Common myeloid progenitor, CD34-positive (primary cell): ENCODE measurements around the gene OR10A3.

Experiments
- CTCF ChIA-PET: fragments of 350-600 bp; sonication (Branson Sonifier 250); formaldehyde crosslinking; loops from one replicate; lab custom pipeline; 2021; ENCODE audit warnings: antibody characterized with exemption; lab: Charles Lee
- POLR2A ChIA-PET: fragments of 350-600 bp; sonication (Branson Sonifier 250); formaldehyde crosslinking; loops from one replicate; lab custom pipeline; 2021; ENCODE audit warnings: antibody characterized with exemption; lab: Charles Lee
- DNase-seq, 3 donors: peaks; one replicate each; pipeline versions ENCODE4 v3.0.0 to v3.0.0-alpha.2; 2013
- H3K27ac ChIP-seq, 2 experiments: 1 replicate in 1 of 2; 2 replicates in 1 of 2; pipeline ENCODE4 v1.7.0; 2013; ENCODE audit warnings: inconsistent platforms in 2 of 2, low read length in 2 of 2, mild to moderate bottlenecking in 2 of 2, low read depth in 1 of 2, moderate library complexity in 1 of 2; ENCODE audit not compliant: severe bottlenecking in 2 of 2, insufficient read depth in 1 of 2, poor library complexity in 1 of 2
- H3K27me3 ChIP-seq, 5 experiments: replicated peaks in 2 of 5; 1 replicate in 3 of 5; 2 replicates in 2 of 5; pipeline versions ENCODE4 v1.6.1 to v1.7.0; 2013; ENCODE audit warnings: low read length in 4 of 5, mild to moderate bottlenecking in 2 of 5, moderate library complexity in 2 of 5, inconsistent platforms in 1 of 5; ENCODE audit not compliant: insufficient read depth in 5 of 5, control insufficient read depth in 4 of 5
- H3K36me3 ChIP-seq, 4 experiments: 1 replicate in 2 of 4; 2 replicates in 2 of 4; pipeline versions ENCODE4 v1.6.1 to v1.7.0; 2013; ENCODE audit warnings: low read length in 3 of 4, control low read depth in 1 of 4, mild to moderate bottlenecking in 1 of 4; ENCODE audit not compliant: control insufficient read depth in 4 of 4, insufficient read depth in 4 of 4
- H3K4me1 ChIP-seq, 4 experiments: 1 replicate in 3 of 4; 2 replicates in 1 of 4; pipeline versions ENCODE4 v1.6.1 to v1.7.1; 2013; ENCODE audit warnings: low read length in 3 of 4, mild to moderate bottlenecking in 3 of 4, control low read depth in 1 of 4, inconsistent platforms in 1 of 4, moderate library complexity in 1 of 4; ENCODE audit not compliant: control insufficient read depth in 4 of 4, insufficient read depth in 4 of 4; ENCODE audit errors: control extremely low read depth in 1 of 4
- H3K4me3 ChIP-seq, 7 experiments: 1 replicate in 4 of 7; 2 replicates in 3 of 7; pipeline versions ENCODE4 v1.5.1 to v1.7.0; 2013; ENCODE audit warnings: mild to moderate bottlenecking in 7 of 7, low read length in 6 of 7, moderate library complexity in 6 of 7, inconsistent platforms in 2 of 7, low read depth in 2 of 7, control low read depth in 1 of 7; ENCODE audit not compliant: insufficient read depth in 4 of 7, control insufficient read depth in 1 of 7; ENCODE audit errors: extremely low read depth in 1 of 7
- H3K9me3 ChIP-seq, 5 experiments: 1 replicate in 4 of 5; 2 replicates in 1 of 5; pipeline versions ENCODE4 v1.6.1 to v1.7.1; 2013; ENCODE audit warnings: low read length in 4 of 5, mild to moderate bottlenecking in 2 of 5, inconsistent platforms in 1 of 5, low read depth in 1 of 5, moderate library complexity in 1 of 5; ENCODE audit not compliant: control insufficient read depth in 4 of 5, insufficient read depth in 2 of 5; ENCODE audit errors: control extremely low read depth in 1 of 5
- WGBS: methylation state at CpG from one replicate; pipeline ENCODE4 v1.1.5; 2013; ENCODE audit not compliant: insufficient coverage; 5-methylcytosine and 5-hydroxymethylcytosine counted together

Gene OR10A3

DNA sequence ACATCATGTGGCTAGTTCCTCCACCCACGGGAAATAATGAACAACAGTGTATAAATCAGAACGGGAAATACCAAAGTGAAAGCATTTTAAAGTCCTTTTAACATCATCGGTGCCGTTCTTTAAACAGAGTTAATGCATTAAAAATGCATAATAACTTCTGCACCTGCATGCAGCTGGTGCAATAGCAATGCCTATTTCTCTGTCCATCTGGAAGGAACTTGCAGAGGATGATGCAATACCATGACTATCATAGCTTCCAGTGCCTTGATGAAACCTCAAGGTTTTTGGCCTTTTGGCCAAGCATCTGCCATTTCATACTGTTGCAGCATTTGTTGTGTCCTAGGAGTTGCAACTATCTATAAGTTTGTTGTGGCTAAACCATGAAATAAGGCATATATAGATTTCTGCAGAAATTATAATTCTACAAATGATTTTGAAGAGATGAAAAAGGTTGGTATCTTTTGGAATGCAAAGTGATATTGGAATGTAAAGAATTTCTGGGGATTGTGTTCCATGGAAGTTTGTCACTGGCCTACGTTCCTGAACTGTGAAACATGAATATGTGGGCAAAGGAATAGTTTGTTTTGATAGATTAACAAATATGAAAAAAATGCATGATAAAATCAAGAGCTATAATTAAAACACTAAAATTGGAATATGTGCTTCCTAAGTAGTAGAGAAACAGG is 35.9 kb upstream of the OR10A3 start:
- Histone ChIP-seq H3K27ac (no peak overlapping the region), H3K36me3 (no peaks in the 10 kb centered on the region), H3K4me1 (no peaks in the 10 kb centered on the region), H3K9me3 (no peaks in the 10 kb centered on the region), H3K27me3 (no peaks in the 10 kb centered on the region), H3K4me3 (no peak overlapping the region)
- POLR2A ChIA-PET, result no interaction called here
- WGBS, result 90% methylated on average over 4 of the region's 5 CpGs
- no peak for DNase-seq
- CTCF ChIA-PET, result interaction anchor here (0.9 kb wide), 1 partner anchor 9 kb away, joined by 3 read pairs; no protein-coding TSS in a partner anchor

GRCh38 chr11:7974668-7975067 is 33.2 kb upstream of the OR10A3 start:
- WGBS, result 92% methylated on average over 2 of the region's 2 CpGs

GRCh38 chr11:7973011-7973410 is 31.5 kb upstream of the OR10A3 start:
- H3K36me3 ChIP-seq, result no peaks in the 10 kb centered on the region
- H3K4me1 ChIP-seq, result no peaks in the 10 kb centered on the region
- ChIA-PET POLR2A (no interaction called here), CTCF (no interaction called here)
- no peaks in the 10 kb centered on the region for H3K9me3 ChIP-seq
- no peak overlapping the region for H3K4me3 ChIP-seq
- no peak for DNase-seq
- peaks cover 0 to 5% (median 0%) of the 10 kb centered on the region in 5 experiments for H3K27me3 ChIP-seq
- H3K27ac ChIP-seq, result no peak overlapping the region
- 83% methylated on average over 2 of the region's 5 CpGs for WGBS

More at GRCh38 chr11:7974668-7975067, 33.2 kb upstream of the OR10A3 start:
- no peaks in the 10 kb centered on the region for H3K4me1 ChIP-seq
- H3K27me3 ChIP-seq, result peaks cover 0 to 5% (median 0%) of the 10 kb centered on the region in 5 experiments
- no peak overlapping the region for H3K27ac ChIP-seq
- no peaks in the 10 kb centered on the region for H3K9me3 ChIP-seq
- no peak for DNase-seq
- ChIA-PET POLR2A (no interaction called here), CTCF (interaction anchor here (0.9 to 2.6 kb wide), 2 partner anchors 12 to 878 kb away, joined by 3 to 8 read pairs; partner anchors contain the start of gene EIF3F)
- H3K36me3 ChIP-seq, result no peaks in the 10 kb centered on the region
- H3K4me3 ChIP-seq, result no peak overlapping the region

GRCh38 chr11:7971846-7972245 is 30.3 kb upstream of the OR10A3 start:
- Histone ChIP-seq H3K9me3 (no peaks in the 10 kb centered on the region), H3K27ac (no peak overlapping the region), H3K4me3 (no peak overlapping the region), H3K36me3 (no peaks in the 10 kb centered on the region), H3K27me3 (peaks cover 0 to 5% (median 4%) of the 10 kb centered on the region in 5 experiments), H3K4me1 (no peaks in the 10 kb centered on the region)
- POLR2A ChIA-PET, result no interaction called here
- CTCF ChIA-PET, result no interaction called here
- DNase-seq, result no peak

DNA sequence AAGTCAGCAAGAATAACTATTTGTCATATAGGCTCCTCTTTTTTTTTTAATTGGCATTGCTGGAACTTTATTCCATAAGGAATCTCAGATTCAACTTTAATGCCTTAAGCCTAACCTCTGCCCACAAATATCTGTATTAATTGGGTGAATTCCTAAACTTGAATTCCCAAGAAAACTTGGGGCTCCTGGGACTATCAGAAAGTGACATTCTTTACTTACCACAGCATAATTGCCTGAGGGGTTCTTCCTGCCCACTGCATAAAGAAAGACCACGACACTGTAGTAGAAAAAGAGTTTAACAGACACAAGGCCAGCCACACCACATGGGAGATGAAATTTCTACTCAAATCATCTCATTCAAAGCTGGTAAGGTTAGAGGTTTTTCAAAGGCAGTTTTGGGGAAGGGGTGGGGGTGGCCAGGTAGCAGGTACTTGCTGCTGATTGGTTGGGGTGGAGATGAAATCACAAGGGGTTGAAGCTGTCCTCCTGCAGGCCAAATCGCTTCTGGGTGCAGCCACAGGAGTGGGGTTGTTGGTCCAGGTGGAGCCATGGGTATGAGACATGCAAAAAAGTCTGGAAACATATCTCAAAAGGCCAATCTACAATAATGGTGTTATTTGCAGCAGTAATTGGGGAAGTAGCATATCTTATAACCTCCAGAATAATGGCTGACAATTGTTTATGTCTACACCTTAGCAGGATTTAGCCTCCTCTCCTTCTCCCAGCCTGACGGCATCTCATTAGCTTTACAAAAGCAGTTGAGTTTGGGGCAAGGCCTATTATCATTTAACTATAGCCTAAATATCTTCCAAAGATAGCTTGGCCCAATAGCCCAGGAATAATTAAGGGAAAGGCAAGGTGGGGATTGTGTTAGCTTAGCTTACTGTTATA is 28.5 kb upstream of the OR10A3 start:
- no peaks in the 10 kb centered on the region for H3K4me1 ChIP-seq
- H3K27me3 ChIP-seq, result peaks cover 0 to 5% (median 4%) of the 10 kb centered on the region in 5 experiments
- 25% methylated on average over 1 of the region's 3 CpGs for WGBS
- ChIA-PET POLR2A (no interaction called here), CTCF (interaction anchor here (0.6 kb wide), 1 partner anchor 51 kb away, joined by 3 read pairs; no protein-coding TSS in a partner anchor)
- H3K36me3 ChIP-seq, result no peaks in the 10 kb centered on the region
- H3K9me3 ChIP-seq, result no peaks in the 10 kb centered on the region
- no peak overlapping the region for H3K27ac ChIP-seq
- DNase-seq, result no peak
- H3K4me3 ChIP-seq, result no peak overlapping the region

GRCh38 chr11:7968686-7969085 is 27.2 kb upstream of the OR10A3 start:
- 92% methylated on average over 2 of the region's 2 CpGs for WGBS
- DNase-seq, result no peak
- no peaks in the 10 kb centered on the region for H3K36me3 ChIP-seq
- ChIA-PET CTCF (interaction anchor here (1.5 kb wide), 1 partner anchor 18 kb away, joined by 5 read pairs; the partner anchor contains the start of gene EIF3F), POLR2A (no interaction called here)
- H3K4me1 ChIP-seq, result no peaks in the 10 kb centered on the region
- no peak overlapping the region for H3K4me3 ChIP-seq
- H3K27ac ChIP-seq, result no peak overlapping the region
- peaks cover 0 to 5% (median 4%) of the 10 kb centered on the region in 5 experiments for H3K27me3 ChIP-seq
- no peaks in the 10 kb centered on the region for H3K9me3 ChIP-seq

DNA sequence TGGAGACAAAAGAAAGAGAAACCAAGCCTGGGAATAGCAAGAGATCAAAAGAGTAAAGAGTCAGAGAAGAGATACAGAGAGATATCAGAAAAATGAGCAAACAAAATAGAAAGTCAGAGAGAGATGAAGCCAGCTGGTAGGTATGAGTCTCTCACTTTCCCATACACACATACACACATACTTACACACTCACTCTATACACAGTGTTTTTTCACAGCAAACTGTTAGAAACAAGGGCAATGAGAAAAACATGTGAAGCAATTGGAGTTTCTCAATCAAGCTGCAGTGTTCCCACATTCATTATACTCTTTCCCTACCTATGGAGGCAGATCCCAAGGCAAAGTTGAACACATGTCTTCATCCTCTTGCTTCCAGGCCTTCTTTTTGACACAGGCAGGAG is 26.3 kb upstream of the OR10A3 start:
- ChIA-PET POLR2A (no interaction called here), CTCF (interaction anchor here (1.5 kb wide), 1 partner anchor 19 kb away, joined by 5 read pairs; the partner anchor contains the start of gene EIF3F)

More for the DNA sequence above, 26.3 kb upstream of the OR10A3 start:
- Histone ChIP-seq H3K4me1 (no peaks in the 10 kb centered on the region), H3K36me3 (no peaks in the 10 kb centered on the region), H3K9me3 (no peaks in the 10 kb centered on the region), H3K27me3 (peaks cover 0 to 5% (median 4%) of the 10 kb centered on the region in 5 experiments), H3K4me3 (no peak overlapping the region), H3K27ac (no peak overlapping the region)
- DNase-seq, result no peak
